Measurements from ENCODE around the gene SPAG5.

- TF ChIP-seq CTCF (IDR thresholded peaks at IDR 0.05) (no peak), POLR2AphosphoS5 (IDR thresholded peaks at IDR 0.05) (no peak), POLR2A (IDR thresholded peaks at IDR 0.05) (no peak), EP300 (IDR thresholded peaks at IDR 0.05; ENCODE audit: low read depth) (no peak)
Observed at GRCh38 chr17:28635506-28635905, 36.7 kb upstream of the SPAG5 start.
